H9 (cell line): ENCODE results near the gene DLK2. TPM values are rescaled to one million over a fixed set of nuclear protein-coding genes. Genes with fewer than 3 reads are reported as not detected.

Experiments used
- DNase-seq: peaks from one replicate; pipeline ENCODE4 v3.0.0-alpha.2; 2017
- H2AFZ ChIP-seq: one replicate; pipeline ENCODE4 v1.6.1; 2013; ENCODE audit warnings: mild to moderate bottlenecking, low read length, control low read depth, moderate library complexity
- H2AK5ac ChIP-seq: 2 replicates; pipeline ENCODE4 v1.6.1; 2013; ENCODE audit warnings: low read length, control low read depth, mixed read lengths; ENCODE audit not compliant: insufficient read length
- H2BK120ac ChIP-seq: one replicate; pipeline ENCODE4 v1.6.1; 2013; ENCODE audit warnings: low read depth, mild to moderate bottlenecking, low read length, control low read depth, inconsistent platforms; ENCODE audit not compliant: poor library complexity, severe bottlenecking
- H2BK12ac ChIP-seq: 2 replicates; pipeline ENCODE4 v1.6.1; 2013; ENCODE audit warnings: low read length, control low read depth, mixed read lengths, low read depth; ENCODE audit not compliant: insufficient read length
- H2BK15ac ChIP-seq: 2 replicates; pipeline ENCODE4 v1.6.1; 2013; ENCODE audit warnings: low read depth, low read length, control low read depth
- H2BK20ac ChIP-seq: one replicate; pipeline ENCODE4 v1.6.1; 2013; ENCODE audit warnings: low read depth, mild to moderate bottlenecking, low read length, control low read depth, inconsistent platforms; ENCODE audit not compliant: poor library complexity, severe bottlenecking
- H2BK5ac ChIP-seq: 2 replicates; pipeline ENCODE4 v1.6.1; 2013; ENCODE audit warnings: low read length, control low read depth, mixed read lengths; ENCODE audit not compliant: insufficient read length
- H3K14ac ChIP-seq: 2 replicates; pipeline ENCODE4 v1.6.1; 2013; ENCODE audit warnings: low read length, control low read depth; ENCODE audit not compliant: insufficient read depth
- H3K18ac ChIP-seq: 2 replicates; pipeline ENCODE4 v1.6.1; 2013; ENCODE audit warnings: low read depth, mild to moderate bottlenecking, mixed read lengths, low read length, control low read depth; ENCODE audit not compliant: insufficient read length
- H3K23ac ChIP-seq: 2 replicates; pipeline ENCODE4 v1.6.1; 2013; ENCODE audit warnings: low read length, control low read depth, mixed read lengths, low read depth; ENCODE audit not compliant: insufficient read length
- H3K23me2 ChIP-seq: 2 replicates; pipeline ENCODE4 v1.6.1; 2013; ENCODE audit warnings: low read depth, mild to moderate bottlenecking, mixed read lengths, low read length, control low read depth; ENCODE audit not compliant: insufficient read length, poor library complexity, severe bottlenecking
- H3K27ac ChIP-seq: 2 replicates; pipeline ENCODE4 v1.5.1; 2013; ENCODE audit warnings: low read length, control low read depth, mixed read lengths, low read depth; ENCODE audit not compliant: insufficient read length
- H3K27me3 ChIP-seq: 2 replicates; pipeline ENCODE4 v1.6.1; 2013; ENCODE audit warnings: low read length, control low read depth, inconsistent platforms; ENCODE audit not compliant: insufficient read depth
- H3K4ac ChIP-seq: 2 replicates; pipeline ENCODE4 v1.6.1; 2013; ENCODE audit warnings: low read depth, mild to moderate bottlenecking, control low read depth, inconsistent platforms, low read length, moderate library complexity
- H3K4me1 ChIP-seq: 2 replicates; pipeline ENCODE4 v1.6.1; 2013; ENCODE audit warnings: low read length, control low read depth, inconsistent platforms; ENCODE audit not compliant: insufficient read depth
- H3K4me2 ChIP-seq: 2 replicates; pipeline ENCODE4 v1.6.1; 2013; ENCODE audit warnings: low read length, control low read depth, mixed read lengths; ENCODE audit not compliant: insufficient read length, insufficient read depth
- H3K56ac ChIP-seq: 2 replicates; pipeline ENCODE4 v1.6.1; 2013; ENCODE audit warnings: low read depth, mild to moderate bottlenecking, mixed read lengths, low read length, control low read depth; ENCODE audit not compliant: insufficient read length
- H3K79me1 ChIP-seq: 2 replicates; pipeline ENCODE4 v1.6.1; 2013; ENCODE audit warnings: low read depth, mild to moderate bottlenecking, moderate library complexity, low read length, control low read depth, inconsistent platforms; ENCODE audit not compliant: insufficient read depth, poor library complexity, severe bottlenecking
- H3K79me2 ChIP-seq: 2 replicates; pipeline ENCODE4 v1.6.1; 2013; ENCODE audit warnings: low read length, control low read depth, inconsistent platforms; ENCODE audit not compliant: insufficient read depth
- H3K9ac ChIP-seq: 2 replicates; pipeline ENCODE4 v1.6.1; 2013; ENCODE audit warnings: low read length, control low read depth, mixed read lengths; ENCODE audit not compliant: insufficient read length; ENCODE audit errors: extremely low read depth
- H3K9me3 ChIP-seq: one replicate; pipeline ENCODE4 v1.6.1; 2013; ENCODE audit warnings: low read depth, low read length, inconsistent platforms; ENCODE audit not compliant: control insufficient read depth
- H3T11ph ChIP-seq: one replicate; pipeline ENCODE4 v1.6.1; 2013; ENCODE audit warnings: mild to moderate bottlenecking, low read length, control low read depth, inconsistent platforms
- H4K20me1 ChIP-seq: one replicate; pipeline ENCODE4 v1.6.1; 2013; ENCODE audit not compliant: control insufficient read depth, insufficient read length, insufficient read depth
- H4K5ac ChIP-seq: 2 replicates; pipeline ENCODE4 v1.6.1; 2013; ENCODE audit warnings: low read depth, mild to moderate bottlenecking, mixed read lengths, low read length, control low read depth; ENCODE audit not compliant: insufficient read length
- H4K8ac ChIP-seq: replicated peaks from 2 replicates; pipeline ENCODE4 v1.6.1; 2013; ENCODE audit warnings: low read length, control low read depth, mixed read lengths, low read depth; ENCODE audit not compliant: insufficient read length
- H4K91ac ChIP-seq: 2 replicates; pipeline ENCODE4 v1.6.1; 2013; ENCODE audit warnings: low read depth, mild to moderate bottlenecking, moderate library complexity, mixed read lengths, low read length, control low read depth; ENCODE audit not compliant: insufficient read length
- H3K27ac Mint-ChIP-seq, 3 experiments: 2 replicates in 2 of 3; 3 replicates in 1 of 3; pipeline ENCODE4 v1.8.0; 2020 to 2021; ENCODE audit warnings: mixed read lengths in 3 of 3, mild to moderate bottlenecking in 1 of 3, moderate library complexity in 1 of 3
- H3K27me3 Mint-ChIP-seq: 2 replicates; pipeline ENCODE4 v1.8.0; 2021; ENCODE audit warnings: low read depth, mild to moderate bottlenecking, moderate library complexity, mixed read lengths
- H3K36me3 Mint-ChIP-seq, 3 experiments: 2 replicates in 2 of 3; 3 replicates in 1 of 3; pipeline ENCODE4 v1.8.0; 2020 to 2021; ENCODE audit warnings: low read depth in 3 of 3, mixed read lengths in 3 of 3; ENCODE audit not compliant: insufficient read depth in 1 of 3
- H3K4me1 Mint-ChIP-seq, 2 experiments: 2 replicates each; pipeline ENCODE4 v1.8.0; 2020; ENCODE audit warnings: mixed read lengths in 2 of 2
- H3K4me3 Mint-ChIP-seq, 2 experiments: 2 replicates in 1 of 2; 3 replicates in 1 of 2; pipeline ENCODE4 v1.8.0; 2020 to 2021; ENCODE audit warnings: mild to moderate bottlenecking in 2 of 2, mixed read lengths in 2 of 2, moderate library complexity in 1 of 2
- H3K9me3 Mint-ChIP-seq, 2 experiments: 2 replicates in 1 of 2; 3 replicates in 1 of 2; pipeline ENCODE4 v1.8.0; 2020; ENCODE audit warnings: mild to moderate bottlenecking in 2 of 2, mixed read lengths in 2 of 2, moderate library complexity in 1 of 2
- CTCF ChIP-seq: fragments of 200-600 bp; sonication (generic); conservative IDR thresholded peaks from 3 replicates; pipeline ENCODE4 v1.8.0; 2021; ENCODE audit warnings: antibody characterized with exemption, mild to moderate bottlenecking
- WGBS: extraction: QIAGEN DNeasy Blood & Tissue Kit; methylation state at CpG from one replicate; pipeline ENCODE4 v1.1.7; 2013; ENCODE audit warnings: missing lambda C conversion rate, low lambda C conversion rate, mixed read lengths; ENCODE audit not compliant: insufficient read length; ENCODE audit errors: extremely low coverage; 5-methylcytosine and 5-hydroxymethylcytosine counted together
- total RNA-seq: library from RNA; stranded (reverse); gene quantifications from 2 replicates; pipeline ENCODE4 v1.2.1, GENCODE V29; 2021

DLK2 gene
- total RNA-seq, 1 experiment from 2014 or later = 0.96 TPM

- Mint-ChIP-seq H3K27me3 (no peaks in the 10 kb centered on the region), H3K36me3 (peaks cover 0 to 3% (median 0%) of the 10 kb centered on the region in 3 experiments; a peak in 1 of 7 replicates), H3K9me3 (no peaks in the 10 kb centered on the region), H3K4me3 (peak overlapping the region; percentile 87 to 95), H3K4me1 (peaks cover 41 to 48% of the 10 kb centered on the region in 2 experiments), H3K27ac (peak overlapping the region; percentile 62 to 88 (median 85))
- Histone ChIP-seq H2BK120ac (no peak overlapping the region), H4K20me1 (no peaks in the 10 kb centered on the region), H2BK15ac (no peak overlapping the region), H3K9me3 (no peaks in the 10 kb centered on the region), H3K9ac (peak overlapping the region; percentile 72), H4K8ac (no peak overlapping the region), H3K4me2 (peak overlapping the region; percentile 81), H4K5ac (no peak overlapping the region), H2BK5ac (no peak overlapping the region), H3T11ph (no peak overlapping the region), H2AK5ac (no peak overlapping the region), H2BK12ac (no peak overlapping the region), H3K56ac (no peak overlapping the region), H3K14ac (no peak overlapping the region), H3K4ac (no peak overlapping the region), H2BK20ac (no peak overlapping the region), H3K27me3 (no peaks in the 10 kb centered on the region), H2AFZ (no peak overlapping the region), H3K23ac (no peak overlapping the region), H3K4me1 (peaks cover 15% of the 10 kb centered on the region; the same call in 1 of the 2 replicates), H3K79me1 (peaks cover 7% of the 10 kb centered on the region), H3K18ac (no peak overlapping the region), H3K27ac (no peak overlapping the region), H4K91ac (no peak overlapping the region), H3K23me2 (peaks cover 10% of the 10 kb centered on the region), H3K79me2 (peaks cover 15% of the 10 kb centered on the region)
- WGBS = no CpG with 5 or more reads among the region's 3 CpGs
- DNase-seq = no peak
- TF ChIP-seq CTCF = no peak
These were observed 22.6 kb upstream of the DLK2 start for GRCh38 chr6:43478008-43478372.
